HepG2 (cell line): ENCODE results near the gene ZBTB7A. TPM values are rescaled to one million over a fixed set of nuclear protein-coding genes. Genes with fewer than 3 reads are reported as not detected.

Source experiments
- E2F5 ChIP-seq: sonication (generic); formaldehyde crosslinking; conservative IDR thresholded peaks from 2 replicates; pipeline ENCODE4 v1.4.0; 2020; ENCODE audit warnings: missing genetic modification reagents
- FOSL2 ChIP-seq: sonication (generic); formaldehyde crosslinking; IDR thresholded peaks from 2 replicates; pipeline ENCODE4 v1.4.0; 2020; ENCODE audit warnings: missing genetic modification reagents
- JUNB ChIP-seq: sonication (generic); formaldehyde crosslinking; IDR thresholded peaks from 2 replicates; pipeline ENCODE4 v1.8.0; 2022; ENCODE audit warnings: missing genetic modification reagents, mild to moderate bottlenecking, borderline replicate concordance
- ZKSCAN1 ChIP-seq: fragments of 150-350 bp; IDR thresholded peaks from 2 replicates; pipeline ENCODE4 v1.6.1; 2014; ENCODE audit warnings: low read length
- ZNF317 ChIP-seq: sonication (generic); formaldehyde crosslinking; IDR thresholded peaks from 2 replicates; pipeline ENCODE4 v1.5.0; 2020; ENCODE audit warnings: mild to moderate bottlenecking, missing genetic modification reagents
- ZNF530 ChIP-seq: sonication (generic); formaldehyde crosslinking; IDR thresholded peaks from 2 replicates; pipeline ENCODE4 v1.5.0; 2020; ENCODE audit warnings: low read depth, mild to moderate bottlenecking, missing genetic modification reagents
- ZNF589 ChIP-seq: sonication (generic); formaldehyde crosslinking; conservative IDR thresholded peaks from 2 replicates; pipeline ENCODE4 v1.8.0; 2022; ENCODE audit warnings: mild to moderate bottlenecking, moderate library complexity, missing genetic modification reagents
- polyA plus RNA-seq, 8 experiments: library from polyadenylated mRNA; depleted of rRNA in 3 of 8; stranded (reverse) in 7 of 8; unstranded in 1 of 8; fragments of >200 nt; fragmentation: Illumina TruSeq in 4 of 8; extraction: Trizol in 4 of 8; gene quantifications; 2 replicates each; pipeline versions ENCODE4 v1.2.1 to v1.2.3, GENCODE V29; 2011 to 2016; ENCODE audit warnings: low read depth in 4 of 8, missing spikeins in 1 of 8, mixed read lengths in 1 of 8; ENCODE audit not compliant: insufficient read depth in 1 of 8
- total RNA-seq, 5 experiments: library from RNA; depleted of rRNA; stranded (reverse); fragments of >200 nt; fragmentation: Illumina TruSeq; extraction: Trizol; gene quantifications; 2 replicates each; pipeline ENCODE4 v1.2.3, GENCODE V29; 2016; ENCODE audit warnings: low read depth in 1 of 5
- TF ChIP-seq, protein P1 (sequence below): sonication (generic); formaldehyde crosslinking; IDR thresholded peaks from 2 replicates; pipeline ENCODE4 v1.4.0; 2020; ENCODE audit warnings: mild to moderate bottlenecking, missing genetic modification reagents

The ZBTB7A gene
- total and polyA plus RNA-seq, 2 of the 13 experiments (the other 11 are each of a cell fraction or from before 2014, with no cell fraction given): 3.6 to 4.0 TPM

DNA sequence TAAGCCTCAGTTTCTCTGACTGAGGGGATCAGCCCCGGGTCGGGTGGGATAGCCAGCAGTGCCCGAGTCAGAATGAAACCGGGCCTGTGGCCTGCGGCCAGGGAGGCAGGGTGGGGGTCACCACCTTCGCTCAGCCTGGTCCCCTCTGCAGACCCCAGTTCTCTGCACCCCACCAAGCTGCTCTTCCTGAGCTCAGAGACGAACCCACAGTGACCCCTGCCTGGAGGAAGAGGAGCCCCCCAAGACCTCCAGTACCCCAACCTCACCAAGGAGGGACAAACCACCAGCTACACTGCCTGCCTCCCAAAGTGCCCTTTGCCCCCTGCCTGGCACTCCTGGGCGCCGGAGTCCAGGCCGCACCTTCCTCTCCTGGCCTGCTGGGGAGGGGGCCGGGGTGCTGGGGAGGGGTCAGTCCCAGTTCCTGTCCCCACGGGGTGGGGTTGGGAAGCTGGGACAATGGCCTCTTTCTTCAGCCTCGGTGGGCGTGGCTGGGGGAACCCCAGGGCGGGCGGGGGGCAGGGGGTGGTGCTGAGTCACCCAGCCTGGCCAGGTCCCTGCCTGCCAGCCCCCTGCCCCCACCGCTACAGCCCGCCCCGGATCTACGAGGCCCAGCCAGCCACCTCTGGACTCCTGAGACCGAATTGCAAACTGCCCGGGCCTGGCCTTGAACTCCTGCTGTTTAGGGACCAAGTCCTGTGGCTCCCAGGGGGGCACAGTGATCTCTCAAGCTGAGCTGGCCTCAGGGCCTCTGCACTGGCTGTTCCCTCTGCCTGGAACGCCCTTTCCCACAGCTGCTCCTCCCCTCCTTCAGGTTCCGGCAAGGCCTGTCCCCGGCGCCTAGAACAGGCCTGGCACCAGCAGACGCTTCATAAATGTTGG is 14.3 kb downstream of the ZBTB7A start (continued):
- TF ChIP-seq, protein P1, sequence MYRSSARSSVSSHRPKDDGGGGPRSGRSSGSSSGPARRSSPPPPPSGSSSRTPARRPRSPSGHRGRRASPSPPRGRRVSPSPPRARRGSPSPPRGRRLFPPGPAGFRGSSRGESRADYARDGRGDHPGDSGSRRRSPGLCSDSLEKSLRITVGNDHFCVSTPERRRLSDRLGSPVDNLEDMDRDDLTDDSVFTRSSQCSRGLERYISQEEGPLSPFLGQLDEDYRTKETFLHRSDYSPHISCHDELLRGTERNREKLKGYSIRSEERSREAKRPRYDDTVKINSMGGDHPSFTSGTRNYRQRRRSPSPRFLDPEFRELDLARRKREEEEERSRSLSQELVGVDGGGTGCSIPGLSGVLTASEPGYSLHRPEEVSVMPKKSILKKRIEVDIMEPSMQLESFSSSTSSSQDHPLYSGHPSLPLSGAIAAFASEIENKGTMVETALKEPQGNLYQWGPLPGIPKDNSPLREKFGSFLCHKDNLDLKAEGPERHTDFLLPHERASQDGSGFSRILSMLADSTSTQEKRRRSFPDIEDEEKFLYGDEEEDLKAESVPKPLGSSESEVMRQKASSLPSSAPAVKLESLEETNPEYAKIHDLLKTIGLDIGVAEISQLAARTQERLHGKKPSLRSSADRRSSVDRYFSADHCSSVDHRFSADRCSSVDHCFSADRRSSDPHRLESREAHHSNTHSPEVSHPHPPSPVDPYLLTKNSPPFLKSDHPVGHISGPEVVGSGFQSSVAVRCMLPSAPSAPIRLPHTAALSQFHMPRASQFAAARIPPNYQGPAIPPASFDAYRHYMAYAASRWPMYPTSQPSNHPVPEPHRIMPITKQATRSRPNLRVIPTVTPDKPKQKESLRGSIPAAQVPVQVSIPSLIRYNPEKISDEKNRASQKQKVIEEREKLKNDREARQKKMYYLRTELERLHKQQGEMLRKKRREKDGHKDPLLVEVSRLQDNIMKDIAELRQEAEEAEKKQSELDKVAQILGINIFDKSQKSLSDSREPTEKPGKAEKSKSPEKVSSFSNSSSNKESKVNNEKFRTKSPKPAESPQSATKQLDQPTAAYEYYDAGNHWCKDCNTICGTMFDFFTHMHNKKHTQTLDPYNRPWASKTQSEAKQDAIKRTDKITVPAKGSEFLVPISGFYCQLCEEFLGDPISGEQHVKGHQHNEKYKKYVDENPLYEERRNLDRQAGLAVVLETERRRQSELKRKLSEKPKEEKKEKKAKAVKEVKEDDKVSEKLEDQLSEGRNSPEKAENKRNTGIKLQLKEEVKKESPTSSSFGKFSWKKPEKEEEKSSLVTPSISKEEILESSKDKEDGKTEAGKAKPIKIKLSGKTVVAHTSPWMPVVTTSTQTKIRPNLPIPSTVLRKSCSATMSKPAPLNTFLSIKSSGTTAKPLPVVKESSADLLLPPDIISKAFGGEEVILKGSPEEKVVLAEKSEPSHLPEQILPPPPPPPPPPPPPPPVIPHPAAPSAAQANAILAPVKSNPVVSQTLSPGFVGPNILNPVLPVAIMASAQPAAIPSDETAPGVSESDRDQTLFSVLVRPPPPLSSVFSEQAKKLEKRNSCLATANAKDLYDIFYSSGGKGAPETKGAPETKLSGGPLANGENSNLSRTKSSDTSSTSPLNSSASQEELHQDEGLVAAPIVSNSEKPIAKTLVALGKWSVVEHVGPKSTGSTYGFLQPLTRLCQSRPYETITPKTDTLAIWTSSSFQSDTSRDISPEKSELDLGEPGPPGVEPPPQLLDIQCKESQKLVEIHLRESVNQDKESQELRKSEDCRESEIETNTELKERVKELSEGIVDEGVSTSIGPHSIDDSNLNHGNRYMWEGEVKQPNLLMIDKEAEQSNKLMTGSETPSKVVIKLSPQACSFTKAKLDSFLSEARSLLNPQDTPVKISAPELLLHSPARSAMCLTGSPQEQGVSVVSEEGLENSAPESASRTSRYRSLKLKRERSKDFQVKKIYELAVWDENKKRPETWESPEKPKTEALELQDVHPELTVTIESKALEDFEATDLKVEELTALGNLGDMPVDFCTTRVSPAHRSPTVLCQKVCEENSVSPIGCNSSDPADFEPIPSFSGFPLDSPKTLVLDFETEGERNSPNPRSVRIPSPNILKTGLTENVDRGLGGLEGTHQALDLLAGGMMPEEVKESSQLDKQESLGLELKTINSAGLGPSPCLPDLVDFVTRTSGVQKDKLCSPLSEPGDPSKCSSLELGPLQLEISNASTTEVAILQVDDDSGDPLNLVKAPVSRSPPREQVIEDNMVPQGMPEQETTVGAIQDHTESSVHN: no peak
- no peak for TF ChIP-seq ZNF589 (CRISPR knock-in tag)
- peak; percentile 95 for TF ChIP-seq FOSL2 (CRISPR knock-in tag)
- TF ChIP-seq ZNF530 (CRISPR knock-in tag): no peak
- peak; percentile 90 for TF ChIP-seq ZKSCAN1
- TF ChIP-seq JUNB: no peak
- no peak for TF ChIP-seq ZNF317 (CRISPR knock-in tag)
- TF ChIP-seq E2F5 (CRISPR knock-in tag): no peak
